Astrocyte of the spinal cord (primary cell): Measurements from ENCODE around the gene ANKK1.

Experiments
- DNase-seq: peaks from one replicate; pipeline ENCODE4 v3.0.0; 2011; ENCODE audit warnings: low read depth, low spot score
- H3K4me3 ChIP-seq: 2 replicates; pipeline ENCODE4 v1.5.1; 2011; ENCODE audit warnings: low read depth, mild to moderate bottlenecking, low read length, moderate library complexity
- CTCF ChIP-seq: IDR thresholded peaks from 2 replicates; pipeline ENCODE4 v1.5.1; 2012; ENCODE audit warnings: low read depth, mild to moderate bottlenecking, low read length, inconsistent platforms
- in situ Hi-C: cut with HindIII; loops from 2 replicates; pipeline ENCODE4 v1.10.0; 2017; ENCODE audit warnings: low sequenced_read_pairs

ANKK1 gene

DNA sequence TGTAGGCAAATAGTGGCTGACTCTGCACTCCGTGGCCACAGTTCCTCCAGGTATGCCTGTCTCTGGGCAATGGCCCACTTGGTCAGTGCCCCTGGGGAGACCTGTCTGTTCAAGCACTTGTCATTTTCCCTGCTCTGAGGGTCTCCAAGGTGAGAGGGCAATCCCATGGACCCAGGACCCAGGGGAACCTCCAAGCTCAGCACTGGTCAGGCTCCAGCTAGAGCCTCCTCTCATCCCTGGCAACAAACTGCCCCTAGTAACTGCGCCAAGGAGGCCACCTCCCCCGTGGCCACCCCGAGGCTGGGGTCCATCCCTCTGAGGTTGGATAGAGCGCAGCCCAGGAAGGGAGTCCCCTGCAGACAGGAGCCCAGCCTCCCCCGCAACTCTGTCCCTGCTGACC is 713 bp upstream of the ANKK1 start:
- H3K4me3 ChIP-seq = no peak overlapping the region
- in situ Hi-C loops = no loop called here
- no peak for TF ChIP-seq CTCF
- DNase-seq = no peak

- in situ Hi-C loops = no loop called here
- no peak overlapping the region for H3K4me3 ChIP-seq
- TF ChIP-seq CTCF = no peak
- DNase-seq = no peak
Observed at GRCh38 chr11:113389272-113389671, 1.7 kb downstream of the ANKK1 start.

- H3K4me3 ChIP-seq = no peak overlapping the region
- in situ Hi-C loops = no loop called here
- no peak for TF ChIP-seq CTCF
- no peak for DNase-seq
Observed at GRCh38 chr11:113392236-113392921, 4.8 kb downstream of the ANKK1 start.

DNA sequence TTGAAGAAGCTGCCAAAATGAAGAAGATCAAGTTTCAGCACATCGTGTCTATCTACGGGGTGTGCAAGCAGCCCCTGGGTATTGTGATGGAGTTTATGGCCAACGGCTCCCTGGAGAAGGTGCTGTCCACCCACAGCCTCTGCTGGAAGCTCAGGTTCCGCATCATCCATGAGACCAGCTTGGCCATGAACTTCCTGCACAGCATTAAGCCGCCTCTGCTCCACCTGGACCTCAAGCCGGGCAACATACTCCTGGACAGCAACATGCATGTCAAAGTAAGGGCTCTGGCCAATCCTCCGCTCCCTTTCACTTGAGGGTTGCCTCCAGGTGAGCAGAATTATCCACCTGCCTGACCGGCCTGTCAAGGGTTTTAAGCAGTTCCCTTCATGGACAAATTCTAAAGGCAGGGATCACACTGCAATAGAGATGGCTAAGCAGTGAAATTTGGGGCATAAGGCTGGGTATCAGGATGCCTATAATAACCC is 6.0 kb downstream of the ANKK1 start:
- H3K4me3 ChIP-seq = no peak overlapping the region
- TF ChIP-seq CTCF = no peak
- in situ Hi-C loops = no loop called here
- no peak for DNase-seq

- H3K4me3 ChIP-seq = no peak overlapping the region
- in situ Hi-C loops = no loop called here
- no peak for TF ChIP-seq CTCF
- DNase-seq = no peak
Observed at GRCh38 chr11:113394919-113395318, 7.3 kb downstream of the ANKK1 start.

DNA sequence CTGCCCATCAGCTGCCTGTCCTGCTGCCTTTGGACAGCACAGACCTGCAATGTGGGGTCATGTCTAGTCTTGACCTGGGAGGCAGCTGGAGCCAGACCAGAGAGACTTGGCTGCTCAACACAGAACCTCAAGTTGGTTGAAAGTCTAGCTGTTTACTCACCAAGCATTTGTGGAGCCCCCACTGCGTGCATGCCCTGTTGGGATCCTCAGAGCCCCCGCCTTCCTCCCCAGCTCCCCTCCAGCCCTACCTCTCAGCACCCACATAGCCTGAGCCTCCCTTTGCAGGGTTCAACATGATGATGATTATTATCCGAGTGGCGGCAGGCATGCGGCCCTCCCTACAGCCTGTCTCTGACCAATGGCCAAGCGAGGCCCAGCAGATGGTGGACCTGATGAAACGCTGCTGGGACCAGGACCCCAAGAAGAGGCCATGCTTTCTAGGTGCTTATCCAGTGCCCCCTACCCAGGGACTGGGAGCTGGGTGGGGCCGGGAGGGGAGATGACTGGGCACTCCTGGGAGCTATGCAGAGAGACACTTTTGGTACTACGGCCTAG is 8.3 kb downstream of the ANKK1 start:
- no peak for DNase-seq
- no peak overlapping the region for H3K4me3 ChIP-seq
- in situ Hi-C loops = no loop called here
- TF ChIP-seq CTCF = no peak
